ENCODE data around the gene PCBD1. TPM values are rescaled to one million over a fixed set of nuclear protein-coding genes. Genes with fewer than 3 reads are reported as not detected.

The PCBD1 gene
- total RNA-seq, 2 experiments from 2014 or later: 4.7 to 4.8 TPM

DNA sequence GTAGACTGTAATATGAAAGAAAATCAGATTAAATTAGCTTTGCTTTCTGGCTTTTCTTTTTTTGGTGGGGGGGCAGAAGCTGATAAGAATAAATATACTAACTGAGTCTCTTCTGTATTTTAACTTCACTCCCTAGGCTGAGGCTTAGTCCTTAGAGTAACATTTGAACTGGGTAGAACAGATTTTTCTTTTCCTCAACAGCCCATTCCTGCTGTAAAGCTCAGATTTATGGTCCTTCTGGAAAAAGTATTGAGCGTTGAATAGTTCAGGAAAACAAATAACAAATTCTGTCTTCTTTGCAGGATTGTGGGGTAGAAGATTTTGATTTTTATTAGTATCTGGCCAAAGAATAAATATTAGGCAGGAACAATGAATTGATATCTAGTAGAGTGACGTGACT, 54.8 kb downstream of the PCBD1 start:
- intact Hi-C loops (cut with DNase I, micrococcal nuclease): no loop called here
- peaks cover 72% of the 10 kb centered on the region for H3K36me3 Mint-ChIP-seq (ENCODE audit: low read depth)
- Histone ChIP-seq H3K27ac (ENCODE audit: low read depth in 1 of 2, low read length in 2 of 2) (no peak overlapping the region), H3K27me3 (ENCODE audit: control insufficient read depth in 1 of 2, insufficient read depth in 2 of 2, low read length in 2 of 2) (no peaks in the 10 kb centered on the region), H3K4me3 (ENCODE audit: low read length) (no peak overlapping the region), H3K36me3 (ENCODE audit: insufficient read depth, low read length) (peaks cover 15% of the 10 kb centered on the region), H3K4me1 (ENCODE audit: insufficient read depth, low read length) (no peaks in the 10 kb centered on the region), H3K9me3 (ENCODE audit: control insufficient read depth in 1 of 2, insufficient read depth in 1 of 2, low read length in 2 of 2) (peaks cover 0 to 5% of the 10 kb centered on the region in 2 experiments)
- peaks cover 32% of the 10 kb centered on the region for H3K4me1 Mint-ChIP-seq (ENCODE audit: low read depth)
- no peak overlapping the region for H3K4me3 Mint-ChIP-seq
- no peaks in the 10 kb centered on the region for H3K27me3 Mint-ChIP-seq
- no peak for TF ChIP-seq CTCF (IDR thresholded peaks at IDR 0.05)
- ChIA-PET CTCF (interaction anchor here (0.6 kb wide), 1 partner anchor 182 kb away, joined by 3 read pairs; no protein-coding TSS in a partner anchor), POLR2A (no interaction called here)
- no peaks in the 10 kb centered on the region for H3K9me3 Mint-ChIP-seq
- DNase-seq: no peak
- ATAC-seq (ENCODE audit: poor library complexity): no peak
- H3K27ac Mint-ChIP-seq: no peak overlapping the region

Other genes with a start within 250 kb of the PCBD1 start
- not detected for gene ADAMTS14, start 216.1 kb downstream of the PCBD1 start, total RNA-seq
- not detected for gene TBATA, start 103.2 kb downstream of the PCBD1 start, total RNA-seq
- gene SGPL1, start 72.6 kb downstream of the PCBD1 start, total RNA-seq: 10 to 100 TPM; 15.1 to 16.9 TPM

All from CD4-positive, alpha-beta T cell (primary cell).